SK-N-SH (cell line): ENCODE results near the gene EBNA1BP2. TPM values are rescaled to one million over a fixed set of nuclear protein-coding genes. Genes with fewer than 3 reads are reported as not detected.

Experiments
- CTCF ChIA-PET: fragments of 300-600, 350-600 bp; formaldehyde crosslinking; extraction: SDS; loops from one replicate; lab custom pipeline; 2021; lab: Yijun Ruan, JAX
- POLR2A ChIA-PET: fragments of 350-600 bp; sonication (Branson Sonifier 250); formaldehyde crosslinking; extraction: SDS; loops from one replicate; lab custom pipeline; 2020; ENCODE audit warnings: antibody characterized with exemption, inconsistent platforms; lab: Yijun Ruan, JAX
- DNase-seq: peaks from one replicate; pipeline ENCODE4 v3.0.0; 2012
- H2AFZ ChIP-seq: fragments of 200-600 bp; sonication (generic); 2 replicates; pipeline ENCODE4 v1.8.1; 2016; ENCODE audit warnings: antibody characterized with exemption, mild to moderate bottlenecking, low read depth
- H3F3A ChIP-seq: fragments of 200-600 bp; sonication (generic); replicated peaks from 2 replicates; pipeline ENCODE3; 2016; ENCODE audit warnings: antibody characterized with exemption, mild to moderate bottlenecking; ENCODE audit not compliant: insufficient read depth
- H3K27ac ChIP-seq, 2 experiments: fragments of 200-500 bp in 1 of 2; fragments of 200-600 bp in 1 of 2; sonication (Bioruptor generic) in 1 of 2; sonication (generic), shearing (Covaris generic) in 1 of 2; 2 replicates each; pipeline versions ENCODE4 v1.5.1 to v1.6.1; 2014 to 2016; ENCODE audit warnings: low read depth in 2 of 2, inconsistent platforms in 1 of 2, low read length in 1 of 2, mild to moderate bottlenecking in 1 of 2, mixed read lengths in 1 of 2
- H3K27me3 ChIP-seq: fragments of 200-600 bp; sonication (generic), shearing (Covaris generic); 2 replicates; pipeline ENCODE4 v1.6.1; 2016; ENCODE audit warnings: mixed run types; ENCODE audit not compliant: insufficient read depth
- H3K36me3 ChIP-seq, 2 experiments: fragments of 200-500 bp in 1 of 2; fragments of 200-600 bp in 1 of 2; sonication (Bioruptor generic) in 1 of 2; sonication (generic) in 1 of 2; replicated peaks in 1 of 2; 2 replicates each; pipeline versions ENCODE3 to v1.5.1; 2014 to 2016; ENCODE audit warnings: low read length in 1 of 2, mild to moderate bottlenecking in 1 of 2; ENCODE audit not compliant: insufficient read depth in 2 of 2, control insufficient read depth in 1 of 2
- H3K4me1 ChIP-seq, 2 experiments: fragments of 200-500 bp in 1 of 2; fragments of 200-600 bp in 1 of 2; sonication (Bioruptor generic) in 1 of 2; sonication (generic), shearing (Covaris generic) in 1 of 2; 2 replicates each; pipeline versions ENCODE4 v1.5.1 to v1.6.1; 2014 to 2016; ENCODE audit warnings: low read depth in 1 of 2, low read length in 1 of 2, mixed run types in 1 of 2; ENCODE audit not compliant: insufficient read depth in 2 of 2, control insufficient read depth in 1 of 2
- H3K4me2 ChIP-seq: fragments of 200-600 bp; sonication (generic), shearing (Covaris generic); 2 replicates; pipeline ENCODE4 v1.6.1; 2017; ENCODE audit warnings: mixed run types
- H3K4me3 ChIP-seq, 2 experiments: fragments of 200-500 bp in 1 of 2; fragments of 200-600 bp in 1 of 2; sonication (Bioruptor generic) in 1 of 2; sonication (generic), shearing (Covaris generic) in 1 of 2; 2 replicates each; pipeline versions ENCODE4 v1.5.1 to v1.8.1; 2014 to 2016; ENCODE audit warnings: low read depth in 2 of 2, inconsistent platforms in 1 of 2, low read length in 1 of 2, mild to moderate bottlenecking in 1 of 2, mixed read lengths in 1 of 2, moderate library complexity in 1 of 2
- H3K79me2 ChIP-seq: fragments of 200-600 bp; sonication (generic); 2 replicates; pipeline ENCODE4 v1.8.1; 2017; ENCODE audit warnings: mild to moderate bottlenecking; ENCODE audit not compliant: insufficient read depth
- H3K9ac ChIP-seq: fragments of 200-600 bp; sonication (generic); 2 replicates; pipeline ENCODE4 v1.6.1; 2017; ENCODE audit warnings: mixed run types
- H3K9me2 ChIP-seq: fragments of 200-600 bp; sonication (generic); 2 replicates; pipeline ENCODE4 v1.6.1; 2017; ENCODE audit warnings: mixed run types
- H3K9me3 ChIP-seq: fragments of 200-600 bp; sonication (generic); 2 replicates; pipeline ENCODE4 v1.6.1; 2017; ENCODE audit warnings: mixed run types, mild to moderate bottlenecking, moderate library complexity
- H4K20me1 ChIP-seq: fragments of 200-600 bp; sonication (generic); 2 replicates; pipeline ENCODE4 v1.6.1; 2017; ENCODE audit warnings: mild to moderate bottlenecking, mixed run types; ENCODE audit not compliant: insufficient read depth
- ELF1 ChIP-seq: IDR thresholded peaks from 2 replicates; pipeline ENCODE4 v1.4.0; 2012
- EP300 ChIP-seq, 2 experiments: IDR thresholded peaks; 2 replicates each; pipeline versions ENCODE4 v1.4.0 to v1.6.1; 2012; ENCODE audit warnings: borderline replicate concordance in 1 of 2, low read depth in 1 of 2, low read length in 1 of 2
- EZH2phosphoT487 ChIP-seq: fragments of 200-600 bp; sonication (generic); IDR thresholded peaks from 2 replicates; pipeline ENCODE4 v1.6.1; 2017; ENCODE audit warnings: low read depth, mixed run types, mild to moderate bottlenecking, antibody characterized with exemption, moderate library complexity, borderline replicate concordance
- FOSL2 ChIP-seq: IDR thresholded peaks from 2 replicates; pipeline ENCODE4 v1.4.0; 2012; ENCODE audit warnings: low read depth, mild to moderate bottlenecking, moderate library complexity, borderline replicate concordance
- GABPA ChIP-seq: IDR thresholded peaks from 2 replicates; pipeline ENCODE4 v1.4.0; 2012; ENCODE audit warnings: low read depth, mild to moderate bottlenecking
- JUND ChIP-seq: IDR thresholded peaks from 2 replicates; pipeline ENCODE4 v1.4.0; 2012
- MEF2A ChIP-seq: IDR thresholded peaks from 2 replicates; pipeline ENCODE4 v1.4.0; 2012; ENCODE audit warnings: low read depth, borderline replicate concordance
- NRF1 ChIP-seq: IDR thresholded peaks from 2 replicates; pipeline ENCODE4 v1.6.1; 2012; ENCODE audit warnings: low read depth, mild to moderate bottlenecking, low read length
- POLR2AphosphoS5 ChIP-seq: IDR thresholded peaks from 2 replicates; pipeline ENCODE4 v1.6.1; 2012; ENCODE audit warnings: low read depth, low read length
- RCOR1 ChIP-seq: fragments of 150-350 bp; IDR thresholded peaks from 2 replicates; pipeline ENCODE4 v1.6.1; 2017; ENCODE audit warnings: antibody characterized with exemption, low read length
- RXRA ChIP-seq: IDR thresholded peaks from 2 replicates; pipeline ENCODE4 v1.4.0; 2012; ENCODE audit warnings: low read depth, mild to moderate bottlenecking, borderline replicate concordance
- SIN3A ChIP-seq: IDR thresholded peaks from 2 replicates; pipeline ENCODE4 v1.6.1; 2012; ENCODE audit warnings: low read depth, mild to moderate bottlenecking, low read length, moderate library complexity, borderline replicate concordance
- SMC3 ChIP-seq: IDR thresholded peaks from 2 replicates; pipeline ENCODE4 v1.6.1; 2012; ENCODE audit warnings: low read depth, low read length, improper control_type of control experiment
- TAF1 ChIP-seq: IDR thresholded peaks from 2 replicates; pipeline ENCODE4 v1.6.1; 2012; ENCODE audit warnings: low read depth, mild to moderate bottlenecking, low read length, moderate library complexity, borderline replicate concordance
- TCF12 ChIP-seq: IDR thresholded peaks from 2 replicates; pipeline ENCODE4 v1.4.0; 2012
- TEAD4 ChIP-seq: IDR thresholded peaks from 2 replicates; pipeline ENCODE4 v1.4.0; 2012; ENCODE audit warnings: mild to moderate bottlenecking, borderline replicate concordance; ENCODE audit not compliant: insufficient read depth
- WGBS: methylation state at CpG from one replicate; pipeline ENCODE4 v1.1.6; 2017; ENCODE audit warnings: low lambda C conversion rate; 5-methylcytosine and 5-hydroxymethylcytosine counted together
- polyA plus RNA-seq, 3 experiments: library from polyadenylated mRNA; depleted of rRNA; stranded (reverse); fragments of >200 nt; gene quantifications; 2 replicates each; pipeline ENCODE4 v1.2.3, GENCODE V29; 2012
- TF ChIP-seq, protein P1 (sequence below): IDR thresholded peaks from 2 replicates; pipeline ENCODE4 v1.4.0; 2012; ENCODE audit warnings: low read depth, borderline replicate concordance
- TF ChIP-seq, protein P2 (sequence below): IDR thresholded peaks from 2 replicates; pipeline ENCODE4 v1.6.1; 2012; ENCODE audit warnings: mild to moderate bottlenecking, low read depth, low read length, moderate library complexity
- TF ChIP-seq, protein P3 (sequence below): fragments of 150-350 bp; IDR thresholded peaks from 2 replicates; pipeline ENCODE4 v1.6.1; 2016; ENCODE audit warnings: mild to moderate bottlenecking, low read depth, low read length

EBNA1BP2 gene
- polyA plus RNA-seq, 1 of the 3 experiments (the other 2 are of a cell fraction), result 146 TPM

DNA sequence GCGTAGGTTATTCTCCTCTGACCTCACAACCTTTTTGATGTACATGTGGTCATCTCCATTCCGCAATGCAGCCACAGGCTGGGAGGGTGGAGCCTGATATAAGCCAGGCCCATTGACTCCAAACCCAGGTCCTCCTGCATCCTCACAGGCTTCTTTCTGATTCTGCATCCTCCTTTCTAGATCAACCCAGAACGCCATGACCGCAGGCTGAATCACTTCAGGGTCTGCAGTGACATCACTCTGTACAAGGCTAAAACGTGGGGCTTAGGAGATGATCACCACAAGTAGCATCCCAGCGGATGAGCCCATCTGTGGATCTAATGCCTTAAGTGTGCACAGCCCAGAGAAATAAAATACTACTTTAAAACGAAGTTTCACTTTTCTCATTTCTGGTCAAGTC is 16.1 kb downstream of the EBNA1BP2 start (continued):
- TF ChIP-seq, protein P1, sequence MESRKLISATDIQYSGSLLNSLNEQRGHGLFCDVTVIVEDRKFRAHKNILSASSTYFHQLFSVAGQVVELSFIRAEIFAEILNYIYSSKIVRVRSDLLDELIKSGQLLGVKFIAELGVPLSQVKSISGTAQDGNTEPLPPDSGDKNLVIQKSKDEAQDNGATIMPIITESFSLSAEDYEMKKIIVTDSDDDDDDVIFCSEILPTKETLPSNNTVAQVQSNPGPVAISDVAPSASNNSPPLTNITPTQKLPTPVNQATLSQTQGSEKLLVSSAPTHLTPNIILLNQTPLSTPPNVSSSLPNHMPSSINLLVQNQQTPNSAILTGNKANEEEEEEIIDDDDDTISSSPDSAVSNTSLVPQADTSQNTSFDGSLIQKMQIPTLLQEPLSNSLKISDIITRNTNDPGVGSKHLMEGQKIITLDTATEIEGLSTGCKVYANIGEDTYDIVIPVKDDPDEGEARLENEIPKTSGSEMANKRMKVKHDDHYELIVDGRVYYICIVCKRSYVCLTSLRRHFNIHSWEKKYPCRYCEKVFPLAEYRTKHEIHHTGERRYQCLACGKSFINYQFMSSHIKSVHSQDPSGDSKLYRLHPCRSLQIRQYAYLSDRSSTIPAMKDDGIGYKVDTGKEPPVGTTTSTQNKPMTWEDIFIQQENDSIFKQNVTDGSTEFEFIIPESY, result no peak
- TF ChIP-seq SMC3, result no peak
- no peak for TF ChIP-seq GABPA
- no peak for TF ChIP-seq TCF12

DNA sequence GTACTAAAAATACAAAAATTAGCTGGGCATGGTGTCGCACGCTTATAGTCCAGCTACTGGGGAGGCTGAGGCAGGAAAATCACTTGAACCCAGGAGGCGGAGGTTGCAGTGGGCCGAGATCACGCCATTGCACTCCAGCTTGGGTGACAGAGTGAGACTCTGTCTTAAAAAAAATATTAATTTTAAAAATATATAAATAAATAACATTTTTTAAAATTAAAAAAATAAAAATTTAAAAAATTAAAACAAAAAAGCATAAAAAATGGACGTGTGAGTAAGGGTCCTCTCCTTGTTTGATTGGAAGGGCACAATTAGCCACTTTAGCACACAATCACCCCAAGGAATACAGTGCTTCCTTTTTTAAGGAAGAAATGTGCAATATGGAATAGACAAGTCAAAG is 18.6 kb downstream of the EBNA1BP2 start:
- Histone ChIP-seq H3K9me3 (no peaks in the 10 kb centered on the region), H3K79me2 (no peaks in the 10 kb centered on the region), H3K9ac (no peak overlapping the region), H3K4me2 (no peak overlapping the region), H3K4me3 (no peak overlapping the region), H3F3A (no peaks in the 10 kb centered on the region), H3K4me1 (peaks cover 0 to under 1% of the 10 kb centered on the region in 2 experiments; a peak in 1 of 4 replicates), H3K36me3 (no peaks in the 10 kb centered on the region), H3K27ac (no peak overlapping the region), H2AFZ (no peak overlapping the region), H3K27me3 (no peaks in the 10 kb centered on the region), H3K9me2 (no peaks in the 10 kb centered on the region), H4K20me1 (no peaks in the 10 kb centered on the region)
- DNase-seq, result no peak
- ChIA-PET POLR2A (no interaction called here), CTCF (no interaction called here)
- WGBS, result 94% methylated on average over 6 of the region's 6 CpGs
- TF ChIP-seq EP300 (IDR thresholded peaks at IDR 0.05; ENCODE audit: borderline replicate concordance in 1 of 2, low read depth in 1 of 2, low read length in 1 of 2) (no peak), FOSL2 (no peak), ELF1 (no peak), POLR2AphosphoS5 (no peak), EZH2phosphoT487 (no peak), MEF2A (no peak), TEAD4 (no peak), SIN3A (no peak), RCOR1 (no peak), JUND (no peak), TAF1 (no peak), NRF1 (no peak), RXRA (no peak)
- TF ChIP-seq, protein P1, result no peak
- TF ChIP-seq, protein P2, sequence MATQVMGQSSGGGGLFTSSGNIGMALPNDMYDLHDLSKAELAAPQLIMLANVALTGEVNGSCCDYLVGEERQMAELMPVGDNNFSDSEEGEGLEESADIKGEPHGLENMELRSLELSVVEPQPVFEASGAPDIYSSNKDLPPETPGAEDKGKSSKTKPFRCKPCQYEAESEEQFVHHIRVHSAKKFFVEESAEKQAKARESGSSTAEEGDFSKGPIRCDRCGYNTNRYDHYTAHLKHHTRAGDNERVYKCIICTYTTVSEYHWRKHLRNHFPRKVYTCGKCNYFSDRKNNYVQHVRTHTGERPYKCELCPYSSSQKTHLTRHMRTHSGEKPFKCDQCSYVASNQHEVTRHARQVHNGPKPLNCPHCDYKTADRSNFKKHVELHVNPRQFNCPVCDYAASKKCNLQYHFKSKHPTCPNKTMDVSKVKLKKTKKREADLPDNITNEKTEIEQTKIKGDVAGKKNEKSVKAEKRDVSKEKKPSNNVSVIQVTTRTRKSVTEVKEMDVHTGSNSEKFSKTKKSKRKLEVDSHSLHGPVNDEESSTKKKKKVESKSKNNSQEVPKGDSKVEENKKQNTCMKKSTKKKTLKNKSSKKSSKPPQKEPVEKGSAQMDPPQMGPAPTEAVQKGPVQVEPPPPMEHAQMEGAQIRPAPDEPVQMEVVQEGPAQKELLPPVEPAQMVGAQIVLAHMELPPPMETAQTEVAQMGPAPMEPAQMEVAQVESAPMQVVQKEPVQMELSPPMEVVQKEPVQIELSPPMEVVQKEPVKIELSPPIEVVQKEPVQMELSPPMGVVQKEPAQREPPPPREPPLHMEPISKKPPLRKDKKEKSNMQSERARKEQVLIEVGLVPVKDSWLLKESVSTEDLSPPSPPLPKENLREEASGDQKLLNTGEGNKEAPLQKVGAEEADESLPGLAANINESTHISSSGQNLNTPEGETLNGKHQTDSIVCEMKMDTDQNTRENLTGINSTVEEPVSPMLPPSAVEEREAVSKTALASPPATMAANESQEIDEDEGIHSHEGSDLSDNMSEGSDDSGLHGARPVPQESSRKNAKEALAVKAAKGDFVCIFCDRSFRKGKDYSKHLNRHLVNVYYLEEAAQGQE, result no peak
- TF ChIP-seq, protein P3, sequence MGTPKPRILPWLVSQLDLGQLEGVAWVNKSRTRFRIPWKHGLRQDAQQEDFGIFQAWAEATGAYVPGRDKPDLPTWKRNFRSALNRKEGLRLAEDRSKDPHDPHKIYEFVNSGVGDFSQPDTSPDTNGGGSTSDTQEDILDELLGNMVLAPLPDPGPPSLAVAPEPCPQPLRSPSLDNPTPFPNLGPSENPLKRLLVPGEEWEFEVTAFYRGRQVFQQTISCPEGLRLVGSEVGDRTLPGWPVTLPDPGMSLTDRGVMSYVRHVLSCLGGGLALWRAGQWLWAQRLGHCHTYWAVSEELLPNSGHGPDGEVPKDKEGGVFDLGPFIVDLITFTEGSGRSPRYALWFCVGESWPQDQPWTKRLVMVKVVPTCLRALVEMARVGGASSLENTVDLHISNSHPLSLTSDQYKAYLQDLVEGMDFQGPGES, result no peak
